Ectodermal cell (in vitro differentiated cells): ENCODE data around the gene GOLGA8A.
"Not testable (repeated sequence)": the region's sequence is repeated elsewhere in the genome, so short reads cannot be mapped to it uniquely, and the experiment has no call there.

Experiments used
- H3K27ac ChIP-seq: 2 replicates; pipeline ENCODE4 v1.7.0; 2013; ENCODE audit warnings: mild to moderate bottlenecking, low read depth, low read length; ENCODE audit not compliant: insufficient read depth, poor library complexity, severe bottlenecking
- H3K27me3 ChIP-seq: 2 replicates; pipeline ENCODE4 v1.7.0; 2013; ENCODE audit warnings: mild to moderate bottlenecking, low read length; ENCODE audit not compliant: insufficient read depth, control insufficient read depth, poor library complexity, severe bottlenecking
- H3K36me3 ChIP-seq: one replicate; pipeline ENCODE4 v1.7.0; 2013; ENCODE audit warnings: low read length; ENCODE audit not compliant: control insufficient read depth, insufficient read depth
- H3K4me1 ChIP-seq: one replicate; pipeline ENCODE4 v1.7.0; 2013; ENCODE audit warnings: low read length; ENCODE audit not compliant: control insufficient read depth, insufficient read depth
- H3K4me3 ChIP-seq: 2 replicates; pipeline ENCODE4 v1.7.0; 2013; ENCODE audit warnings: low read depth, low read length, control low read depth; ENCODE audit not compliant: insufficient read depth
- H3K9me3 ChIP-seq: 2 replicates; pipeline ENCODE4 v1.7.0; 2013; ENCODE audit warnings: mild to moderate bottlenecking, low read length, moderate library complexity; ENCODE audit not compliant: control insufficient read depth
- WGBS, 2 experiments: methylation state at CpG; one replicate each; pipeline ENCODE4 v1.1.7; 2013; ENCODE audit warnings: missing lambda C conversion rate in 2 of 2; 5-methylcytosine and 5-hydroxymethylcytosine counted together

The GOLGA8A gene

GRCh38 chr15:34409511-34409910 lies 28.1 kb downstream of the GOLGA8A start:
- H3K27me3 ChIP-seq, H3K4me1 ChIP-seq, H3K9me3 ChIP-seq, H3K4me3 ChIP-seq, H3K36me3 ChIP-seq, H3K27ac ChIP-seq: not testable (repeated sequence)
- WGBS, 2 experiments: 100% methylated on average over 5 to 6 of the region's 19 CpGs

DNA sequence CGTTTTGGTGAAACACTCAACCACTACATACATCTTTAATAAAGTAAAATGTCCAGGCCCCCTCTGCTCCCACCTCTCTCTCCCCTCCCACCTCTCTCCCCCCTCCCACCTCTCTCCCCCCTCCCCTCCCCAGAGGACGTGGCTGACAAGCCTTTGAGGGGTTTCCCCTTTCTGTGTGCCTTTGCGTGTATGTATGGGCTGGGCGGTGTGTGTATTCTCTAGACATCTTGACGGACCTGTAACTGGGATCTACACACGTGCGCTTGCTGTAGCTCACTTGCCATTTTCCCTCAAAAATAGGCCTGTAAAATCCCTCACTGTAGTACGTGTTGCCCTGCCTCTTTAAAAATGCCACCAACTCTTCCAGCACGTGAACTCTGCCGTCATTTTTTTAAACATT lies 28.6 kb downstream of the GOLGA8A start:
- not testable (repeated sequence) for H3K9me3 ChIP-seq, H3K4me1 ChIP-seq, H3K27ac ChIP-seq, H3K4me3 ChIP-seq, H3K36me3 ChIP-seq, H3K27me3 ChIP-seq
- WGBS, 2 experiments: no CpG with 5 or more reads among the region's 10 CpGs

DNA sequence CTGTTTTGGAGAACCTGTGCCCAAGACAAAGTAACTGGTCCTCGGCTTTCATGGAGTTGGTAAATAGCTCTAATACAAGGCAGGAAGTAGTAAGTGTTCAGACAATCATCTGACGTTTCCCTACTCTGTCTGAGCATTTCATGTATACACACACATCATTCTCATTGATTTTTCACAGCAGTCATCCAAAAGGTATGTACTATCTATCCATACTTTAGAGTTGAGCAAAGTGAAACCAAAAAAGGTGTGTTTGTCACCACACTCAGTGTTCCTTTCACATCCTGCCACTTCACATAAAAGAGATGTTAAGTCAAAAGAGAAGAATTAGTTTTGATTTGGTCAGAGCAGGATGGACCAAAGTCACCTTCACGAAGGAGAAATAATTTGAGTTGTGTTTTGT lies 33.7 kb downstream of the GOLGA8A start:
- no CpG with 5 or more reads among the region's 3 CpGs for WGBS, 2 experiments
- H3K9me3 ChIP-seq, H3K4me3 ChIP-seq, H3K36me3 ChIP-seq, H3K27ac ChIP-seq, H3K27me3 ChIP-seq, H3K4me1 ChIP-seq: not testable (repeated sequence)

GRCh38 chr15:34403160-34403598 lies 34.4 kb downstream of the GOLGA8A start:
- H3K36me3 ChIP-seq, H3K27me3 ChIP-seq, H3K4me1 ChIP-seq, H3K27ac ChIP-seq, H3K4me3 ChIP-seq, H3K9me3 ChIP-seq: not testable (repeated sequence)
- WGBS, 2 experiments: no CpG with 5 or more reads among the region's 4 CpGs

DNA sequence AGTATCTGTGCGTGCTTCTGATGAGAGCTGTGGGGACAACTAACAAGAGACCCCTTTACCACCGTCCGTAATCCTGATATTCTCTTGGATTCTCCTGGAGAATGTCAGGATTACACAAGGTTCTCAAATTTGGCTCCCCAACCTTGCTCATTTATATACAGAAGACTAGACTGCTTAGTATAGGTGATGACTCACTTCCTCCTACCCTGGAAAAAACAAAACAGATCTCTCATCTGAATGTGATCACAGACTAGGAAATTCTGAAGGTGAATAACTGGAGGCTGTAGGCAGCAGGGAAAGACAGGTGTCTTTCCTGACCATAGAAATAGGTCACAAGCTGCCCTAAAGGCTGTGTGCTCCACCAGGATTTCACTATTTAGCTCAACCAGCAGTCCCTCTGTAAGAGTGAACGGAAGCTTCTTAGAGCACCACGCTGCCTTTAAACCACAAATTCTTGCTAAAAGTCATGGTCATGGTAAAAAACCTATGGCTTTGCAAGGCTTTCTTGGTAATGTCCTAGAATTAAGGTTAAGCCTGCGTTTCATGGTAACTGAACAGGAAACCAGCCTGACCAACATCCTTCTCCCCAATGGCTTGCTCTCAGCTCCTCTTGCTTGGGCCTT lies 39.9 kb downstream of the GOLGA8A start:
- H3K27me3 ChIP-seq, H3K27ac ChIP-seq, H3K36me3 ChIP-seq, H3K9me3 ChIP-seq, H3K4me3 ChIP-seq, H3K4me1 ChIP-seq: not testable (repeated sequence)
- WGBS, 2 experiments: 100% methylated on average over 2 of the region's 6 CpGs; no CpG with 5 or more reads in 1 of the 2 experiments

GRCh38 chr15:34392981-34393380 lies 44.6 kb downstream of the GOLGA8A start:
- not testable (repeated sequence) for H3K4me1 ChIP-seq, H3K36me3 ChIP-seq, H3K27me3 ChIP-seq, H3K4me3 ChIP-seq, H3K27ac ChIP-seq, H3K9me3 ChIP-seq
- WGBS, 2 experiments: no CpG with 5 or more reads among the region's 2 CpGs

DNA sequence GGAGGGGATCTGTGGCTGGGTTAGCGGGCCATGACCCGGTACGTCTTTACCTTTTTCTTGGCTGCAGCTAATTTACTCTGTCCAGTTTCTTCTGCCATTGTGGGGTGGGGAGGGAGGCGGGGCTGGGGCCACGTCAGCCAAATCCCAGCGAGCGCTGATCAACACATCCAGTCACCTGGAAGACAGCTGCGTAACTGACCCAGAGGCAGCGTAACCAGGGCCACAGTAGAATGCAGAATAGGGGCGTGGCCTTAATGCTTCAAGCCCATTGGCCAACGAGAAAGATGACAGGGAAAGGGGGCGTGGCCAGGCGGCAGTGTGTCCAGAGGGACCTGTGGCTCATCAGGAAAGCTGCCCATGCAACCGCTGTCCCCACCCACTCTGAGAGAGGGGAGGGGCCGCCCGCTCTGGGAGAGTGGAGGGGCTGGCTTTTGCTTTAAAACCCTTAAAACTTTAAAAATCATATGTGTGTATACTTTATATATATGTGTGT lies 48.0 kb downstream of the GOLGA8A start:
- not testable (repeated sequence) for H3K27ac ChIP-seq, H3K27me3 ChIP-seq, H3K36me3 ChIP-seq, H3K9me3 ChIP-seq, H3K4me3 ChIP-seq, H3K4me1 ChIP-seq
- no CpG with 5 or more reads among the region's 16 CpGs for WGBS, 2 experiments
